SK-N-SH treated with all-trans-retinoic acid at 6 μM for 48 hours (cell line): ENCODE measurements around the gene NDUFB7.
"Not testable (repeated sequence)": the region's sequence is repeated elsewhere in the genome, so short reads cannot be mapped to it uniquely, and the experiment has no call there.

Source experiments
- ATAC-seq: fragments of 200-7000 bp; cut with Tn5 transposase; 3 replicates; pipeline ENCODE4 v1.9.1; 2020; ENCODE audit warnings: mild to moderate bottlenecking, moderate library complexity
- ARNTL ChIP-seq: fragments of 450-650 bp; formaldehyde crosslinking; IDR thresholded peaks from 2 replicates; pipeline ENCODE4 v1.5.0; 2020; ENCODE audit warnings: low read depth, mild to moderate bottlenecking, moderate library complexity, borderline replicate concordance
- BACH2 ChIP-seq: fragments of 250-450 bp; sonication (Bioruptor Pico); IDR thresholded peaks from 2 replicates; pipeline ENCODE4 v1.9.0; 2021; ENCODE audit warnings: mild to moderate bottlenecking, borderline replicate concordance
- CSDC2 ChIP-seq: fragments of 250-450 bp; sonication (Bioruptor Pico); IDR thresholded peaks from 2 replicates; pipeline ENCODE4 v1.5.0; 2020; ENCODE audit warnings: mild to moderate bottlenecking, moderate library complexity
- CSRNP3 ChIP-seq: fragments of 250-450 bp; sonication (Bioruptor Pico); IDR thresholded peaks from 2 replicates; pipeline ENCODE4 v1.5.1; 2021; ENCODE audit warnings: mild to moderate bottlenecking, moderate library complexity
- ESRRG ChIP-seq: fragments of 250-450 bp; sonication (Bioruptor Pico); IDR thresholded peaks from 2 replicates; pipeline ENCODE4 v1.6.1; 2021; ENCODE audit warnings: mild to moderate bottlenecking
- GLIS3 ChIP-seq: fragments of 250-450 bp; sonication (Bioruptor Pico); IDR thresholded peaks from 2 replicates; pipeline ENCODE4 v1.5.0; 2020; ENCODE audit warnings: mild to moderate bottlenecking, moderate library complexity
- ISL1 ChIP-seq: fragments of 250-450 bp; sonication (Bioruptor Pico); IDR thresholded peaks from 2 replicates; pipeline ENCODE4 v2.1.2; 2022; ENCODE audit warnings: mild to moderate bottlenecking, moderate library complexity
- PATZ1 ChIP-seq: fragments of 250-450 bp; sonication (Bioruptor Pico); IDR thresholded peaks from 2 replicates; pipeline ENCODE4 v1.8.0; 2020; ENCODE audit warnings: mild to moderate bottlenecking, moderate library complexity, borderline replicate concordance
- POU6F1 ChIP-seq: fragments of 250-450 bp; sonication (Bioruptor Pico); IDR thresholded peaks from 2 replicates; pipeline ENCODE4 v1.8.0; 2021; ENCODE audit warnings: low read depth, mild to moderate bottlenecking, moderate library complexity, borderline replicate concordance
- PPARA ChIP-seq: fragments of 250-450 bp; sonication (Bioruptor Pico); IDR thresholded peaks from 2 replicates; pipeline ENCODE4 v1.5.0; 2020; ENCODE audit warnings: mild to moderate bottlenecking, borderline replicate concordance
- RARB ChIP-seq: fragments of 250-450 bp; sonication (Bioruptor Pico); IDR thresholded peaks from 2 replicates; pipeline ENCODE4 v1.8.0; 2021; ENCODE audit warnings: mild to moderate bottlenecking, moderate library complexity
- SNAI2 ChIP-seq: fragments of 250-450 bp; sonication (Bioruptor Pico); IDR thresholded peaks from 2 replicates; pipeline ENCODE4 v1.5.0; 2020; ENCODE audit warnings: mild to moderate bottlenecking, moderate library complexity
- TCF4 ChIP-seq: fragments of 250-450 bp; sonication (Bioruptor Pico); IDR thresholded peaks from 2 replicates; pipeline ENCODE4 v1.8.0; 2021; ENCODE audit warnings: mild to moderate bottlenecking, moderate library complexity, borderline replicate concordance
- TOX ChIP-seq: fragments of 250-450 bp; sonication (Bioruptor Pico); IDR thresholded peaks from 2 replicates; pipeline ENCODE4 v1.8.0; 2021; ENCODE audit warnings: mild to moderate bottlenecking, moderate library complexity, borderline replicate concordance
- TSHZ2 ChIP-seq: fragments of 250-450 bp; sonication (Bioruptor Pico); IDR thresholded peaks from 2 replicates; pipeline ENCODE4 v1.5.0; 2020; ENCODE audit warnings: mild to moderate bottlenecking, moderate library complexity
- ZC3H10 ChIP-seq: fragments of 250-450 bp; sonication (Bioruptor Pico); IDR thresholded peaks from 2 replicates; pipeline ENCODE4 v1.5.1; 2021; ENCODE audit warnings: mild to moderate bottlenecking, moderate library complexity
- ZFP3 ChIP-seq: fragments of 250-450 bp; sonication (Bioruptor Pico); IDR thresholded peaks from 2 replicates; pipeline ENCODE4 v1.5.0; 2020; ENCODE audit warnings: mild to moderate bottlenecking, moderate library complexity
- ZNF70 ChIP-seq: fragments of 450-650 bp; formaldehyde crosslinking; IDR thresholded peaks from 2 replicates; pipeline ENCODE4 v1.5.0; 2020; ENCODE audit warnings: mild to moderate bottlenecking, moderate library complexity
- ZNF8 ChIP-seq: fragments of 450-650 bp; formaldehyde crosslinking; IDR thresholded peaks from 2 replicates; pipeline ENCODE4 v1.5.0; 2020; ENCODE audit warnings: mild to moderate bottlenecking, moderate library complexity

Gene NDUFB7

DNA sequence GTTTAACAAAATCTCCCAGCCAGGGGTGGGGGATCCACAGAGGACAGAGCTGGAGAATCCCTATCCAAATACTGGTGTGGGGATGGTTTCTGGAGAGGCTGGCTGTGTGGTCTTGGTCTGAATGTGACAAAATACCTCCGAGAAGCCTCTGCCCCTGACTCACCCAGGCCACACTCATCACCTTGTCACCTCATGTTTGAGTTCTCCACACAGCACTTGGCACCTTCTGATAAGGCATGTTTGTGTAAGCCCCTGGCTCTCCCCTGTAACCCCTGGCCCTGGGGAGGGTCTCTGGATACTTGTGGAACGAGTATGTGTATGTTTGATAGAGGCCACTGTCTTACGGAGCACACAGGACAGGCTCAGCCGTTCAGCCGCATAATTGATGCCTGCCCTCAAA is 27.8 kb downstream of the NDUFB7 start (continued):
- no peak for TF ChIP-seq POU6F1 (CRISPR knock-in tag)
- no peak for TF ChIP-seq ZFP3
- no peak for TF ChIP-seq ARNTL (CRISPR knock-in tag)
- no peak for TF ChIP-seq ZNF70 (CRISPR knock-in tag)
- no peak for TF ChIP-seq CSRNP3 (CRISPR knock-in tag)
- TF ChIP-seq ZC3H10 (CRISPR knock-in tag), result no peak
- TF ChIP-seq, all 23 proteins: peak for 0

GRCh38 chr19:14542711-14543328 is 29.0 kb downstream of the NDUFB7 start:
- ATAC-seq, result no peak
- TF ChIP-seq BACH2 (CRISPR knock-in tag), result no peak
- no peak for TF ChIP-seq PPARA (CRISPR knock-in tag)
- no peak for TF ChIP-seq CSDC2 (CRISPR knock-in tag)
- TF ChIP-seq ISL1, result no peak
- no peak for TF ChIP-seq PATZ1
- TF ChIP-seq GLIS3 (CRISPR knock-in tag), result no peak
- TF ChIP-seq ZNF8 (CRISPR knock-in tag), result no peak
- TF ChIP-seq POU6F1 (CRISPR knock-in tag), result no peak
- no peak for TF ChIP-seq ESRRG (CRISPR knock-in tag)
- TF ChIP-seq TSHZ2 (CRISPR knock-in tag), result no peak
- TF ChIP-seq CSRNP3 (CRISPR knock-in tag), result no peak

DNA sequence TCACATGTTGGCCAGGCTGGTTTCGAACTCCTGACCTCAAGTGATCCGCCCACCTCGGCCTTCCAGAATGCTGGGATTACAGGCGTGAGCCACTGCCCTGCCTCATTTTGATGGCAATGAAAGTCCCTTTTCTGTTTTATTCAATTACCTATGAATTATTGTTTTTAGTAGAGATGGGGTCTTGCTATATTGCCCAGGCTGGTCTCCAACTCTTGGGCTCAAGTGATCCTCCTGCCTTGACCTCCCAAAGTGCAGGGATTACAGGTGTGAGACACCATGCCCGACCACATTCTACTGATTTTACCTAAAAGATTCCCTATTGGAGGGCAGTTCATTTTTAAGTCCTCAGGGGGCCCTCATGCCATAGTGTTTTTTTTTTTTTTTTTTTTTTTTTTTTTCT is 29.9 kb downstream of the NDUFB7 start:
- not testable (repeated sequence) for ATAC-seq

- no peak for ATAC-seq
- TF ChIP-seq CSDC2 (CRISPR knock-in tag) (no peak), ZFP3 (no peak), TOX (no peak), CSRNP3 (CRISPR knock-in tag) (no peak), ZC3H10 (CRISPR knock-in tag) (no peak), SNAI2 (CRISPR knock-in tag) (no peak), RARB (CRISPR knock-in tag) (no peak), ISL1 (no peak), TCF4 (CRISPR knock-in tag) (no peak)
These were observed 30.9 kb downstream of the NDUFB7 start for GRCh38 chr19:14540741-14541525.
